ENCODE data around the gene GJB2.

GJB2 gene

DNA sequence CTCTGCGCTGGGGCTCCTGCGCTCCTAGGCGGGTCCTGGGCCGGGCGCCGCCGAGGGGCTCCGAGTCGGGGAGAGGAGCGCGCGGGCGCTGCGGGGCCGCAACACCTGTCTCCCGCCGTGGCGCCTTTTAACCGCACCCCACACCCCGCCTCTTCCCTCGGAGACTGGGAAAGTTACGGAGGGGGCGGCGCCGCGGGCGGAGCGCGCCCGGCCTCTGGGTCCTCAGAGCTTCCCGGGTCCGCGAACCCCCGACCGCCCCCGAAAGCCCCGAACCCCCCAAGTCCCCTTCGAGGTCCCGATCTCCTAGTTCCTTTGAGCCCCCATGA lies at the start of gene GJB2:
GJB2 (minus strand) TSS at position 103 of the 326 bp plus-strand sequence. CDS start 3,357 bp downstream, outside the sequence.
- Histone ChIP-seq H3K9me3 (ENCODE audit: control insufficient read depth in 2 of 2, low read length in 2 of 2) (no peaks in the 10 kb centered on the region), H3K27ac (ENCODE audit: low read length) (no peak within 1 kb of the TSS), H3K27me3 (ENCODE audit: control insufficient read depth in 1 of 2, insufficient read depth in 2 of 2, low read length in 2 of 2) (peaks cover 41 to 53% of the 10 kb centered on the region in 2 donors), H3K36me3 (ENCODE audit: control insufficient read depth in 2 of 2, insufficient read depth in 2 of 2, low read length in 2 of 2) (no peaks in the 10 kb centered on the region), H3K4me3 (ENCODE audit: low read length in 2 of 2) (peak within 1 kb of the TSS; percentile 55 to 64), H3K4me1 (ENCODE audit: control insufficient read depth, insufficient read depth, low read length) (peaks cover 21% of the 10 kb centered on the region), H3K9ac (ENCODE audit: low read length in 2 of 2) (no peak within 1 kb of the TSS)

GRCh38 chr13:20241593-20241992 lies 48.9 kb upstream of the GJB2 start:
- Histone ChIP-seq H3K9ac (ENCODE audit: low read length in 2 of 2) (no peak overlapping the region), H3K27ac (ENCODE audit: low read length) (no peak overlapping the region), H3K4me1 (ENCODE audit: control insufficient read depth, insufficient read depth, low read length) (no peaks in the 10 kb centered on the region), H3K9me3 (ENCODE audit: control insufficient read depth in 2 of 2, low read length in 2 of 2) (no peaks in the 10 kb centered on the region), H3K4me3 (ENCODE audit: low read length in 2 of 2) (no peak overlapping the region), H3K36me3 (ENCODE audit: control insufficient read depth in 2 of 2, insufficient read depth in 2 of 2, low read length in 2 of 2) (no peaks in the 10 kb centered on the region), H3K27me3 (ENCODE audit: control insufficient read depth in 1 of 2, insufficient read depth in 2 of 2, low read length in 2 of 2) (peaks cover 0 to 5% of the 10 kb centered on the region in 2 donors)

DNA sequence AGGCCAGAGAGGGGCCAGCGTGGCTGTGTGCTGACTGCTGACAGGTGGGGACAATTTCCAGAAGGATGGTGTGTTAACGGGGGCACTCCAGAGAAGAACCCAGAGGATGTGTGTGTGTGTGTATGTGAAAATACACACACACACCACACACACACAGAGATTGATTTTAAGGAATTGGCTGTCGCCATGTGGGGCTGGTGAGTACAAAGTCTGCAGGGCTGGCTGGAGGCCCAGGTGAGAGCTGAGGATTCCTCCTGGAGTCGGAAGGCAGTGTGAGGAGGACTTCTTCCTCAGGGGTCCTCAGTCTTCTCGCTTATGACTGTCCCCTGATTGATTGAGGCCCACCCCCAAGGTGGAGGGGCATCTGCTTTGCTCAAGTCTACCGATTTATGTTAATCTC lies 47.0 kb upstream of the GJB2 start:
- H3K4me3 ChIP-seq (ENCODE audit: low read length in 2 of 2) = no peak overlapping the region
- H3K27me3 ChIP-seq (ENCODE audit: control insufficient read depth in 1 of 2, insufficient read depth in 2 of 2, low read length in 2 of 2) = peaks cover 0 to 5% of the 10 kb centered on the region in 2 donors
- no peaks in the 10 kb centered on the region for H3K36me3 ChIP-seq (ENCODE audit: control insufficient read depth in 2 of 2, insufficient read depth in 2 of 2, low read length in 2 of 2)
- no peak overlapping the region for H3K27ac ChIP-seq (ENCODE audit: low read length)
- H3K9ac ChIP-seq (ENCODE audit: low read length in 2 of 2) = no peak overlapping the region
- no peaks in the 10 kb centered on the region for H3K4me1 ChIP-seq (ENCODE audit: control insufficient read depth, insufficient read depth, low read length)
- no peaks in the 10 kb centered on the region for H3K9me3 ChIP-seq (ENCODE audit: control insufficient read depth in 2 of 2, low read length in 2 of 2)

- Histone ChIP-seq H3K27ac (ENCODE audit: low read length) (no peak overlapping the region), H3K36me3 (ENCODE audit: control insufficient read depth in 2 of 2, insufficient read depth in 2 of 2, low read length in 2 of 2) (no peaks in the 10 kb centered on the region), H3K4me3 (ENCODE audit: low read length in 2 of 2) (no peak overlapping the region), H3K9me3 (ENCODE audit: control insufficient read depth in 2 of 2, low read length in 2 of 2) (no peaks in the 10 kb centered on the region), H3K9ac (ENCODE audit: low read length in 2 of 2) (no peak overlapping the region), H3K4me1 (ENCODE audit: control insufficient read depth, insufficient read depth, low read length) (peaks cover 8% of the 10 kb centered on the region), H3K27me3 (ENCODE audit: control insufficient read depth in 1 of 2, insufficient read depth in 2 of 2, low read length in 2 of 2) (peaks cover 23 to 39% of the 10 kb centered on the region in 2 donors)
Observed at GRCh38 chr13:20232556-20233277, 40.0 kb upstream of the GJB2 start.

GRCh38 chr13:20231839-20232555 lies 39.3 kb upstream of the GJB2 start, which contains the start of gene GJB6:
GJB6 (minus strand) TSS chr13:20232319; CDS start chr13:20223480, 8,839 bp downstream.
- Histone ChIP-seq H3K4me3 (ENCODE audit: low read length in 2 of 2) (peak within 1 kb of the TSS in 1 of 2 donors; percentile 29), H3K27me3 (ENCODE audit: control insufficient read depth in 1 of 2, insufficient read depth in 2 of 2, low read length in 2 of 2) (peaks cover 22 to 39% of the 10 kb centered on the region in 2 donors), H3K9ac (ENCODE audit: low read length in 2 of 2) (no peak within 1 kb of the TSS), H3K27ac (ENCODE audit: low read length) (no peak within 1 kb of the TSS), H3K36me3 (ENCODE audit: control insufficient read depth in 2 of 2, insufficient read depth in 2 of 2, low read length in 2 of 2) (no peaks in the 10 kb centered on the region), H3K4me1 (ENCODE audit: control insufficient read depth, insufficient read depth, low read length) (peaks cover 8% of the 10 kb centered on the region), H3K9me3 (ENCODE audit: control insufficient read depth in 2 of 2, low read length in 2 of 2) (no peaks in the 10 kb centered on the region)

GRCh38 chr13:20230913-20231838 lies 38.4 kb upstream of the GJB2 start:
- no peak overlapping the region for H3K9ac ChIP-seq (ENCODE audit: low read length in 2 of 2)
- peaks cover 22 to 42% of the 10 kb centered on the region in 2 donors for H3K27me3 ChIP-seq (ENCODE audit: control insufficient read depth in 1 of 2, insufficient read depth in 2 of 2, low read length in 2 of 2)
- no peaks in the 10 kb centered on the region for H3K9me3 ChIP-seq (ENCODE audit: control insufficient read depth in 2 of 2, low read length in 2 of 2)
- H3K36me3 ChIP-seq (ENCODE audit: control insufficient read depth in 2 of 2, insufficient read depth in 2 of 2, low read length in 2 of 2) = no peaks in the 10 kb centered on the region
- H3K27ac ChIP-seq (ENCODE audit: low read length) = no peak overlapping the region
- peak overlapping the region in 1 of 2 donors; percentile 29 for H3K4me3 ChIP-seq (ENCODE audit: low read length in 2 of 2)
- peaks cover 8% of the 10 kb centered on the region for H3K4me1 ChIP-seq (ENCODE audit: control insufficient read depth, insufficient read depth, low read length)

GRCh38 chr13:20227730-20228129 lies 35.0 kb upstream of the GJB2 start:
- H3K9ac ChIP-seq (ENCODE audit: low read length in 2 of 2) = no peak overlapping the region
- H3K4me3 ChIP-seq (ENCODE audit: low read length in 2 of 2) = no peak overlapping the region
- H3K36me3 ChIP-seq (ENCODE audit: control insufficient read depth in 2 of 2, insufficient read depth in 2 of 2, low read length in 2 of 2) = no peaks in the 10 kb centered on the region
- H3K4me1 ChIP-seq (ENCODE audit: control insufficient read depth, insufficient read depth, low read length) = peaks cover 8% of the 10 kb centered on the region
- H3K27ac ChIP-seq (ENCODE audit: low read length) = no peak overlapping the region
- no peaks in the 10 kb centered on the region for H3K9me3 ChIP-seq (ENCODE audit: control insufficient read depth in 2 of 2, low read length in 2 of 2)
- peaks cover 20 to 34% of the 10 kb centered on the region in 2 donors for H3K27me3 ChIP-seq (ENCODE audit: control insufficient read depth in 1 of 2, insufficient read depth in 2 of 2, low read length in 2 of 2)

DNA sequence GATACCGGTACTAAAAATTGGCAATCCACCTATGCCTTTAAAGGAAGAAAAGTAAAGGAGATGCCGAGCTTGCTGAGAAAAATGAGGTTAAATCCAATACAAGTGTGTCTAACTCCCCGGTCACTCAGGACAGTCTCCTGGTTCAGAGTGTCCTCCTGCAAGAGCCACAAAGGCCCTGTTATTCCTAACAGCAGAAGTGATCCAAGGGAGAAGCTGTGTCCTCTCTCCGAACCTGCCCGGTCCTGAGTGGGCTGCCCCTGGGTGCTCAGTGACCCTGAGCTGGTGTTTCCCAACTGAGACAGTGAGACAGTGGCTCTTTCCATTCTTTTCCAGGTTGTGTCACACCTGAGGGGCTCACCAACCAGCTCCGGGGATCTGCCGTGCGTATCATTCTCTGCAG lies 34.5 kb upstream of the GJB2 start:
- Histone ChIP-seq H3K4me3 (ENCODE audit: low read length in 2 of 2) (no peak overlapping the region), H3K9me3 (ENCODE audit: control insufficient read depth in 2 of 2, low read length in 2 of 2) (no peaks in the 10 kb centered on the region), H3K36me3 (ENCODE audit: control insufficient read depth in 2 of 2, insufficient read depth in 2 of 2, low read length in 2 of 2) (no peaks in the 10 kb centered on the region), H3K4me1 (ENCODE audit: control insufficient read depth, insufficient read depth, low read length) (peaks cover 6% of the 10 kb centered on the region), H3K9ac (ENCODE audit: low read length in 2 of 2) (no peak overlapping the region), H3K27me3 (ENCODE audit: control insufficient read depth in 1 of 2, insufficient read depth in 2 of 2, low read length in 2 of 2) (peaks cover 15 to 30% of the 10 kb centered on the region in 2 donors), H3K27ac (ENCODE audit: low read length) (no peak overlapping the region)

DNA sequence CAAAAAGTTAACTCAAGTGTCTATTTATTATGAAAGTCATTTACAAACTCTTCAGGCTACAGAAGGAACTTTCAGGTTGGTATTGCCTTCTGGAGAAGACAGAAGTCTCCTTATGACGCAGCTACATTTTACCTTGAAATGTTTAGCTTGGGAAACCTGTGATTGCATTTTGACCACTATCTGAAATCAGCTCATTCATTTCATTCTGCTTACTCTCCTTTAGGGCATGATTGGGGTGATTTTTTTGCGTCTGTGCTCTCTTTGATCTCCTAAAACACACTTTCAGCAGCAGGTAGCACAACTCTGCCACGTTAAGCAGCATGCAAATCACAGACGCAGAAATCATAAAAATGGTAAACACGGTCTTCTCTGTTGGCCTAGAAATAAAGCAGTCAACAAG lies 29.8 kb upstream of the GJB2 start:
- no peak overlapping the region for H3K4me3 ChIP-seq (ENCODE audit: low read length in 2 of 2)
- no peaks in the 10 kb centered on the region for H3K4me1 ChIP-seq (ENCODE audit: control insufficient read depth, insufficient read depth, low read length)
- peaks cover 0 to 4% of the 10 kb centered on the region in 2 donors for H3K9me3 ChIP-seq (ENCODE audit: control insufficient read depth in 2 of 2, low read length in 2 of 2)
- H3K27ac ChIP-seq (ENCODE audit: low read length) = no peak overlapping the region
- H3K36me3 ChIP-seq (ENCODE audit: control insufficient read depth in 2 of 2, insufficient read depth in 2 of 2, low read length in 2 of 2) = no peaks in the 10 kb centered on the region
- H3K9ac ChIP-seq (ENCODE audit: low read length in 2 of 2) = no peak overlapping the region
- peaks cover 2 to 10% of the 10 kb centered on the region in 2 donors for H3K27me3 ChIP-seq (ENCODE audit: control insufficient read depth in 1 of 2, insufficient read depth in 2 of 2, low read length in 2 of 2)

GRCh38 chr13:20221772-20222171 lies 29.0 kb upstream of the GJB2 start:
- Histone ChIP-seq H3K4me1 (ENCODE audit: control insufficient read depth, insufficient read depth, low read length) (no peaks in the 10 kb centered on the region), H3K27me3 (ENCODE audit: control insufficient read depth in 1 of 2, insufficient read depth in 2 of 2, low read length in 2 of 2) (peaks cover 2 to 8% of the 10 kb centered on the region in 2 donors), H3K4me3 (ENCODE audit: low read length in 2 of 2) (no peak overlapping the region), H3K36me3 (ENCODE audit: control insufficient read depth in 2 of 2, insufficient read depth in 2 of 2, low read length in 2 of 2) (no peaks in the 10 kb centered on the region), H3K9ac (ENCODE audit: low read length in 2 of 2) (no peak overlapping the region), H3K27ac (ENCODE audit: low read length) (no peak overlapping the region), H3K9me3 (ENCODE audit: control insufficient read depth in 2 of 2, low read length in 2 of 2) (peaks cover 0 to 4% of the 10 kb centered on the region in 2 donors)
